Measurements from ENCODE around the gene PRLR. TPM values are rescaled to one million over a fixed set of nuclear protein-coding genes. Genes with fewer than 3 reads are reported as not detected.
"Not testable (repeated sequence)": the region's sequence is repeated elsewhere in the genome, so short reads cannot be mapped to it uniquely, and the experiment has no call there.

Gene PRLR
- polyA plus RNA-seq, 3 donors = 27.5 to 56.4 (median 49.0) TPM

GRCh38 chr5:35198686-35199085, 31.6 kb downstream of the PRLR start:
- DNase-seq = peak; percentile 88

- DNase-seq = peak; percentile 52
These were observed 32.2 kb downstream of the PRLR start for GRCh38 chr5:35198075-35198474.

GRCh38 chr5:35197351-35197750, 32.9 kb downstream of the PRLR start:
- no peak for DNase-seq

GRCh38 chr5:35195472-35195852, 34.8 kb downstream of the PRLR start:
- DNase-seq = no peak

DNA sequence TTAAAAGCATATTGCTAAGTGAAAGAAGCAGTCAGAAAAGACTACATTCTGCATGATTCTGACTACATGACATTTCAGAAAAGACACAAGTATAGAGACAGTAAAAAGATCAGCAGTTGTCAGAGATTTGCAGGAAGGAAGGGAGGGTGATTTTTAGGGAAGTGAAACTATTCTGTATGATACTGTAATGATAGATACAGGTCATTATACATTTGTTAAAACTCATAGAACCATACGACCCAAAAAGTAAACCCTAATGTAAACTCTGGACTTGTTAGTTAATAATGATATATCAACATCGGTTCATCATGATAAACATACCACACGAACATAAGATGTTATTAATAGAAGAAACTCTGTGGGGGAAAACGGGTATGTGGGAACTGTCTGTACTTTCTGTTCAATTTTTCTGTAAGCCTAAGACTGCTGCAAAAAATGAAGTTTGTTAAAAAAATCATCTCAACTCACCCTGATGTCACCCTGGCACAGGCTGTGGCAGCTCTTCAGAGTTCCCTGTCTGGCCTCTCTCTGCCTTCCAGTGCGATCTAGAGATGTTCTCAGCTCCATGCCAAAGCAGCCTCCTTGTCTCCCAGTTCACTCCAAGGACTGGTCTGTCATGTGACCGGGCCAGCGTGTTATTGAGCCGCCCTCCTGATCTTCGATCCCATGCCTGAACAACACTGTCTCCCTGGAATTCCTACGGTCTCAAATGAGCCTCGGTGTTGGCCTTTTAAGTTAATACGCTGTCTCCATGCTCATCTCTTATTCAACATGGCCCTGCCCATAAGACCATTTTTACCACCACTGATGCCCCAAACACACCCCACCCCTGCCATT, 35.4 kb downstream of the PRLR start:
- no peak for DNase-seq

DNA sequence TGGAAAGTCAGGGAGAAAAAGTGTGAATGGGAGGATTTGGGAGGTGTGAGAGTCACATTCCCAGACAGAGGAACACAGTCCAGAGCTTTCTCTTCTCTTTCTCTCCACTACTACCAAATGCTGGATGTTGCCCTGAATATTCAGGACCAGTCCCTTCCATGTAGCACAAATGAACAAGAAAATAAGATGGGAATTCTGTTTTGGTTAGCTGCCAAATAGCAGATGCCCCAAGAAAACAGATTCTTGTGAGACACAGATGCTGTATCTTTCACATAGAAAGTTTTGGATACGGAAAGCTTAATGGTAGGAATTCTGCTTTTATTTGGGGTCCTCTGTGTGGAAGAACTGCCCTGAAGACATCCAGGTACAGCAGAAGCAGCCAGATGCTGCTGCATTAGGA, 37.8 kb downstream of the PRLR start:
- DNase-seq = no peak

- DNase-seq = not testable (repeated sequence)
These were observed 40.5 kb downstream of the PRLR start for GRCh38 chr5:35189801-35190200.

- DNase-seq = no peak
These were observed 42.2 kb downstream of the PRLR start for GRCh38 chr5:35188031-35188457.

DNA sequence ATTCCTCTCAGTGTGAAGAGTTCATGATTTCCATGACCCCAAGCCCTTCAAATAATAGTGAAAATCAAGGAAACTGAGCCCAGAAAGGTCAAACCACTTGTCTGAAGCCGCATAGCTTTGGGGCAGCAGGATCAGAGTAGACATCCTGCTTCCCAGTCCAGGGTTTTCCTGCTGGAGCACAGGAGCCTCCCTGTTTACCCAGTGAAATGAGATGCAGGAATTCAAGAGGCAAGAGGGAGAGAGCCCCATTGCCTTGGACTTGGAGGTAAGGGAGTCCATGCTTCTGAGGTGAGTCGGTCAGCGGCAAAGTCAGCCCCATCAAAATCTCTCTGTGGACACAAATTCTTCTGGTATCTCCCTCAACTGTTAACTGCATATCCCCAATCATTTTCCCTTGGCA, 42.7 kb downstream of the PRLR start:
- not testable (repeated sequence) for DNase-seq

- no peak for DNase-seq
These were observed 43.5 kb downstream of the PRLR start for GRCh38 chr5:35186749-35187148.

DNA sequence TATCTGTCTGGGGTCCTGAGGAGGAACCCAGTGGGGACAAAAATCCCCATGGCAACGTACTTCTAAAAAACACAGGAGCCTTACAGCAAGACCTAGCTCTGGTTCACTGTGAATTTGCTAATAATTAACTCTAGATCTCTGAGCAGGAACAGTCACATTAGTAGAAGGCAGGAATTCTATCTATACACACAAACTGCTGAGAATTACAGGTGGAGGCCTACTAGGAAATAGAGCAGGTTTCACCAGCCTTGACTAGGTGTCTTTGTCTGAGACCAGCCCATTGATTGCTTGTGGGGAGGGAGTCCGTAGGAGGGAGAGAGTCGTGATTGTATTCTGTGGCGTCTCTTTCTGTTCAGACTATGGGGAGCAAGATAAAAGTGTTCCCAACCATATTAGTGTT, 44.8 kb downstream of the PRLR start:
- DNase-seq = peak; percentile 31

DNA sequence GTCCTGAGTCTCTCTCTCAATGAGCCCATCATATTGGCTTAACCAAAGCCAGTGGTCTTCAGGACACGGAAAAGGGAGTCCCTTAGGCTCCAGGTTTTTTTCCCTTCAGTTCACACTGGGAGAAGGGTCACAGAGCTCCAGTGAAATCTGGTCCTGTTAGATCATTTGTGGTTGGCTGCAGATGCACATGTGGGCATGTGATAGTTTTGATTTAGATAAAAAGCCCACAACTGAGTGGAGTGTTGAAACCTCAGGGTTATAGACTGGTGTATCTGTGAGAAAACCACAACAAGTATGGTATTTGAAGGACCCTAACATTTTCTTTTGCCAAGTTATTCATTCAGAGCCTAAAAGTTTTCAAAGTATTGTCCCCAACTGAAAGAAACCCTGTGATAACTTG, 46.7 kb downstream of the PRLR start:
- DNase-seq = no peak

DNA sequence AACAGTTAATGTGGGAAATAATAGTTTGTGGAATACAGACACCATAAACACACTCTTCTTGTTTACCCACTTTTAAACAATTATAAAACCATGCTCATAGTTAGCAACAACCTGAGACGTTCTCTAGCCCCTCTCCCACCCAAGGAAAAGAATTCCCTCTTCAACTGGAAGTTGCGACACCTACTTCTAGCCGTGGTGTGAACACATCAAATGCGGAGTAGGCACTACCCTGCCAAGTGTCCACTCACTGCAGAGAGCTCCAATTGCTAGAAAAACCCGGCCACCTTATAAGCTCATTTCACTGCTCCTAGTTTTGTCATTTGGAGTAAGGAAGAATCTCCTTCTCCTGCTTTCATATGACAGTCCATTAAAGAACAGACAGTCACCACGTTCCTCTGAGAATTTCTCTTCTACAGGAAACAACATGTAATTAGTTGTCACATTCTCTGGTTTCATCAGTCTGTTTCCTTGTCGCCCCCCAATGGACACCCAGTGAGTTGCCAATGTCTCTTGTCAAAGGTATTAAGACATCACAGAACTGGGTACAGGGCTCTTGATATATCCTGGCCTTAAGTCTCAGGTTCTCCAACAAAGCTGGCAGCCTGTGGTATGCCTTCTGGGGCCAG, 47.3 kb downstream of the PRLR start:
- DNase-seq = peak; percentile 30

DNA sequence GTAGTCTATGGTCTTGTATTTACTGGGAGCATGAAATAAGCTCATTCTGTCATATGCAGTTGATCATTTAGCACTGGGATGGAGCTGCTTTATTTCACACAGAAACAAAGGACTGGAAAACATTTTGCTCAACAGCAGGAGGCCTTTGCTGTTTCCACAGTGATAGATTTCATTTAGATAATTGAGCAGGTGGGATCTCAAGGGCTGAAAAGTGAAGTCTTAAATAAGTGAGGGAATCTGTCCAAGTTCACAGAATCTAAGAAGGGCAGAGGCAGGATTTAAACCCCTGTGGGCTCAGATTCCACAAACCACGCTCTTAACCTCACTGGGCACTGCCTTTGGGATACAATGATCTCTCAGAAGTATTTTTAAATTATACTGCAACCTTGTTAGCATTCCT, 47.8 kb downstream of the PRLR start:
- no peak for DNase-seq

DNA sequence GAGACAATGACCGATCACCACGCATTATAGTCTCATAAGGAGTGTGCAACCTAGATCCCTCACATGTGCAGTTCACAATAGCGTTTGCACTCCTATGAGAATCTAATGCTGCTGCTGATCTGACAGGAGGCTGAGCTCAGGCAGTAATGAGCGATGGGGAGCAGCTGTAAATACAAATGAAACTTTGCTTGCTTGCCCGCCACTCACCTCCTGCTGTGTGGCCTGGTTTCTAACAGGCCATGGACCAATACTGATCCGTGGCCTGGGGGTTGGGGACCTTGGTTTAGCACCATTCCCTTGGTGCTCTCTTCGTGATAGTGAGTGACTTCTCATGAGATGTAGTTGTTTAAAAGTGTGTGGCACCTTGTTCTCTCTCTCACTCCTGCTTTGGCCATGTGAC, 50.2 kb downstream of the PRLR start:
- no peak for DNase-seq

GRCh38 chr5:35177783-35178182, 52.5 kb downstream of the PRLR start:
- no peak for DNase-seq

DNA sequence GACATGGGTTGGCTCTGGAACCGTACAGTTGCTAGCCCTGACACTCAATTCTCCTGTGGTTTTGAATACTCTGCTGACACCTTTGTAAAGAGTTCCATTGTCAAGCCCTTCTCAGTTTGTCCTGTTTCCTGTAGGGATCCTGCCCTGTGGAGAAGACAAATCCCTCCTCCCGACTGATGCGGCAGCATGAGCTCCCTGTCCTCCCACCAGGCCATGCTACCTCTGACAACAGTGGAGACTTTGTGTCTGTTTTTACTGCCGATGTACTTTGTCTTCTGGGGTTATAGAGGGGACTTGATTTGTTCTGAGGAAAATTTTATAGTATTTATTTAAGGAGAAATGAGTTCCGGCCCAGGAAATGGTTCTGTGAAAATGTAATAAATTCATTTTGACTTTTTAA, 57.8 kb downstream of the PRLR start:
- DNase-seq = no peak

DNA sequence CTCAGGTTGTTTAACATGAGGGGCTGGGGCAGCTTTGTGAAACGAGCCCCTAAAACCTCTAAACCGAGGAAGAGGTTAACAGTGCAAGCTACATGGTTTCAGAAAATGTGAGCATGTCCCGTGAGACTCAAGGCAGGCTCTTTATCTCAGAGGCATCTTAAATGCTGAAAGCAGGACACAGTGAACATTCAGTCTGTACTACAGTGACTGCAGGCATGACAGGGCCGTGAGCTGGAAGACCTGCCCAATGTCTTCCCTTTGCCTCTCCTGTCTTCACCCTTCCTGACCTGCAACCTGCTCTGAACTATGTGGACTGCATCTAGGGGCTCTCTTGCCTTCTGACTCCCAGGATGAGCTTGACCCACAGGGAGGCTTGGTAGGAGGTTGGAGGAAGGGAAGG, 58.3 kb downstream of the PRLR start:
- DNase-seq = no peak

- no peak for DNase-seq
These were observed 59.2 kb downstream of the PRLR start for GRCh38 chr5:35171078-35171477.

GRCh38 chr5:35166043-35166442, 64.2 kb downstream of the PRLR start:
- no peak for DNase-seq

DNA sequence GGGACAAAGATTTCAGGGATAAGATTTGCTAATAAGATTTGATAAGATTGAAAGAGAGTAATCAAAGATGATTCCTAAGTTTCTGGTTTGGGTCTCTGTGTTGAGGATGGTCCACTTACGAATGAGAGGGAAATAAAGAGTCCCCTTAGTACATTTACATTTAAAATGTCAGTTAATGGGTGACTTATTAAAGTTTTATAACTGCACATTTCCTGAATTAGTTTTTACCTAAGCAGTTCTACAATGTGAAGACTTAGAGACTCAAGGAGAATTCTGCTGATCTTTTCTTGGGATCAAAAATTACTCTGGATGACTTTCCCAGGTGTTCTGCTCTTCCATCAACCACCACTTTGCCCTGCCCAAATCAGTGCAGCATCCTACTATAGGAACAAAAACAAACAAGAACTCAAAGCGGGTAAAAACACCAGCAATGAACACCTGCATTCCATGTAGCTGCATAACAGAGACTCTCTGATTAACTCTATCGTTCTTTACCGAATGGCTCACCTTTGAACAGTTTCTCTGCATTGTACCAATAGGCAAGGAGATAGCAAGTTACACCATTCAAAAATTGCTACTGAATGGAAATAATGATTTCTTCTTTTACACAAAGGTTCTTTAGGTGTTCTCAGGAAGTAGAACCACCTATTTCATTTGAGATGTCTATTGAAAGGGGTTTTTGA, 65.3 kb downstream of the PRLR start:
- no peak for DNase-seq

GRCh38 chr5:35163710-35164033, 66.6 kb downstream of the PRLR start:
- no peak for DNase-seq
